IMR-90 (cell line): ENCODE results near the gene GATAD2A. TPM values are rescaled to one million over a fixed set of nuclear protein-coding genes. Genes with fewer than 3 reads are reported as not detected.

Source experiments
- ATAC-seq: fragments of 200-7000 bp; cut with Tn5 transposase; 2 replicates; pipeline ENCODE4 v1.9.1; 2020; ENCODE audit warnings: low read depth, mild to moderate bottlenecking, moderate library complexity
- BruUV-seq: library from RNA; stranded (reverse); fragments of 400-500 nt; replicated peaks from 2 replicates; lab custom pipeline; 2021; lab: Mats Ljungman, UMichigan
- CTCF ChIA-PET: fragments of 300-600 bp; formaldehyde crosslinking; extraction: SDS; loops from one replicate; lab custom pipeline; 2021; ENCODE audit warnings: antibody characterized with exemption; lab: Yijun Ruan, JAX
- POLR2A ChIA-PET: fragments of 300-600 bp; sonication (Branson Sonifier 250); formaldehyde crosslinking; loops from one replicate; lab custom pipeline; 2022; ENCODE audit warnings: antibody characterized with exemption; ENCODE audit not compliant: unreplicated experiment; lab: Charles Lee
- DNase-seq: peaks from one replicate; pipeline ENCODE4 v3.0.0; 2013
- H2AFZ ChIP-seq: replicated peaks from 2 replicates; pipeline ENCODE3; 2013; ENCODE audit warnings: low read length, mild to moderate bottlenecking; ENCODE audit not compliant: poor library complexity
- H2AK5ac ChIP-seq: 2 replicates; pipeline ENCODE4 v1.6.1; 2013; ENCODE audit warnings: low read depth, low read length, inconsistent platforms
- H2AK9ac ChIP-seq: replicated peaks from 2 replicates; pipeline ENCODE3; 2013; ENCODE audit warnings: mild to moderate bottlenecking, low read depth, low read length, moderate library complexity; ENCODE audit not compliant: poor library complexity
- H2BK120ac ChIP-seq: 2 replicates; pipeline ENCODE4 v1.6.1; 2013; ENCODE audit warnings: low read depth, low read length, inconsistent platforms
- H2BK15ac ChIP-seq: 3 replicates; pipeline ENCODE4 v1.6.1; 2013; ENCODE audit warnings: low read depth, low read length, inconsistent platforms
- H2BK20ac ChIP-seq: 2 replicates; pipeline ENCODE4 v1.6.1; 2013; ENCODE audit warnings: low read depth, mild to moderate bottlenecking, inconsistent platforms, low read length, moderate library complexity
- H2BK5ac ChIP-seq: 2 replicates; pipeline ENCODE4 v1.6.1; 2013; ENCODE audit warnings: mild to moderate bottlenecking, low read depth, low read length, inconsistent platforms; ENCODE audit not compliant: poor library complexity, severe bottlenecking
- H3K14ac ChIP-seq: replicated peaks from 2 replicates; pipeline ENCODE4 v1.6.1; 2013; ENCODE audit warnings: low read depth, low read length, inconsistent platforms
- H3K18ac ChIP-seq: 2 replicates; pipeline ENCODE4 v1.6.1; 2013; ENCODE audit warnings: low read depth, low read length, control low read depth
- H3K23ac ChIP-seq: 2 replicates; pipeline ENCODE4 v1.6.1; 2013; ENCODE audit warnings: low read depth, low read length, inconsistent platforms
- H3K27ac ChIP-seq: 2 replicates; pipeline ENCODE4 v1.5.1; 2013; ENCODE audit warnings: mild to moderate bottlenecking, control low read depth, low read length; ENCODE audit not compliant: insufficient read depth
- H3K27me3 ChIP-seq: 2 replicates; pipeline ENCODE4 v1.6.1; 2013; ENCODE audit warnings: low read length; ENCODE audit not compliant: control insufficient read depth, insufficient read depth
- H3K36me3 ChIP-seq: 2 replicates; pipeline ENCODE4 v1.6.1; 2013; ENCODE audit warnings: low read length, mixed read lengths; ENCODE audit not compliant: control insufficient read depth, insufficient read depth
- H3K4ac ChIP-seq: 2 replicates; pipeline ENCODE4 v1.6.1; 2013; ENCODE audit warnings: low read depth, low read length, inconsistent platforms
- H3K4me1 ChIP-seq: 2 replicates; pipeline ENCODE4 v1.6.1; 2013; ENCODE audit warnings: low read length, mixed read lengths; ENCODE audit not compliant: control insufficient read depth, insufficient read depth
- H3K4me2 ChIP-seq: 2 replicates; pipeline ENCODE4 v1.6.1; 2013; ENCODE audit warnings: low read depth, mild to moderate bottlenecking, control low read depth, low read length, moderate library complexity
- H3K4me3 ChIP-seq: 2 replicates; pipeline ENCODE4 v1.5.1; 2013; ENCODE audit warnings: low read depth, mild to moderate bottlenecking, control low read depth, low read length, moderate library complexity; ENCODE audit not compliant: insufficient read depth
- H3K56ac ChIP-seq: 2 replicates; pipeline ENCODE4 v1.6.1; 2013; ENCODE audit warnings: low read length, inconsistent platforms; ENCODE audit not compliant: insufficient read depth; ENCODE audit errors: extremely low read depth
- H3K79me1 ChIP-seq, 2 experiments: 2 replicates each; pipeline ENCODE4 v1.6.1; 2013; ENCODE audit warnings: low read length in 2 of 2, inconsistent platforms in 1 of 2, low read depth in 1 of 2
- H3K9ac ChIP-seq: 2 replicates; pipeline ENCODE4 v1.6.1; 2013; ENCODE audit warnings: low read depth, low read length, control low read depth
- H3K9me1 ChIP-seq: 2 replicates; pipeline ENCODE4 v1.6.1; 2013; ENCODE audit warnings: low read length, inconsistent platforms; ENCODE audit not compliant: insufficient read depth
- H3K9me3 ChIP-seq: 2 replicates; pipeline ENCODE4 v1.6.1; 2013; ENCODE audit warnings: low read length; ENCODE audit not compliant: control insufficient read depth, insufficient read depth
- H4K20me1 ChIP-seq: 2 replicates; pipeline ENCODE4 v1.6.1; 2013; ENCODE audit warnings: low read length, inconsistent platforms; ENCODE audit not compliant: insufficient read depth
- H4K5ac ChIP-seq: 2 replicates; pipeline ENCODE4 v1.6.1; 2013; ENCODE audit warnings: mild to moderate bottlenecking, low read depth, low read length, control low read depth
- H4K8ac ChIP-seq, 2 experiments: 2 replicates each; pipeline ENCODE4 v1.6.1; 2013; ENCODE audit warnings: low read depth in 2 of 2, low read length in 2 of 2, control low read depth in 1 of 2, inconsistent platforms in 1 of 2
- H4K91ac ChIP-seq: 2 replicates; pipeline ENCODE4 v1.6.1; 2013; ENCODE audit warnings: low read depth, low read length, inconsistent platforms; ENCODE audit not compliant: insufficient read depth
- CHD1 ChIP-seq: IDR thresholded peaks from 2 replicates; pipeline ENCODE4 v1.6.1; 2012; ENCODE audit warnings: low read depth, low read length, improper control_type of control experiment
- MAZ ChIP-seq: IDR thresholded peaks from 2 replicates; pipeline ENCODE4 v1.6.1; 2012; ENCODE audit warnings: low read depth, mild to moderate bottlenecking, low read length, improper control_type of control experiment, moderate library complexity, borderline replicate concordance
- MXI1 ChIP-seq: IDR thresholded peaks from 2 replicates; pipeline ENCODE4 v1.6.1; 2012; ENCODE audit warnings: low read depth, mild to moderate bottlenecking, low read length, moderate library complexity, borderline replicate concordance
- NFE2L2 ChIP-seq: fragments of 150-350 bp; IDR thresholded peaks from 2 replicates; pipeline ENCODE4 v1.6.1; 2016; ENCODE audit warnings: low read depth, mild to moderate bottlenecking, low read length
- POLR2A ChIP-seq: IDR thresholded peaks from 2 replicates; pipeline ENCODE4 v1.6.1; 2012; ENCODE audit warnings: mild to moderate bottlenecking, low read depth, low read length
- RAD21 ChIP-seq: IDR thresholded peaks from 2 replicates; pipeline ENCODE4 v1.6.1; 2012; ENCODE audit warnings: low read length, improper control_type of control experiment
- SMC3 ChIP-seq: fragments of 150-350 bp; IDR thresholded peaks from 2 replicates; pipeline ENCODE4 v1.6.1; 2016; ENCODE audit warnings: low read depth, mild to moderate bottlenecking, antibody characterized with exemption, low read length, moderate library complexity
- WGBS, 2 experiments: methylation state at CpG; one replicate each; pipeline versions ENCODE4 v1.1.5 to v1.1.7; 2013; ENCODE audit warnings: missing lambda C conversion rate in 2 of 2; ENCODE audit not compliant: insufficient read length in 1 of 2; ENCODE audit errors: extremely low coverage in 2 of 2; 5-methylcytosine and 5-hydroxymethylcytosine counted together
- dilution Hi-C: fragments of 300-500 bp; cut with HindIII; formaldehyde crosslinking; loops from one replicate; pipeline ENCODE4 v1.14.3; 2018; ENCODE audit warnings: low sequenced_read_pairs; ENCODE audit not compliant: unreplicated experiment
- in situ Hi-C: fragments of 300-500 bp; cut with MboI; formaldehyde crosslinking; loops from 3 replicates; pipeline ENCODE4 v1.14.3; 2019; ENCODE audit warnings: low sequenced_read_pairs, inconsistent platforms, mixed read lengths
- intact Hi-C: fragments of 100-400 bp; cut with micrococcal nuclease; formaldehyde crosslinking; loops from 2 replicates; pipeline ENCODE4 v1.10.0; 2022
- polyA plus RNA-seq, 3 experiments: library from polyadenylated mRNA; depleted of rRNA; stranded (reverse); fragments of >200 nt; gene quantifications; 2 replicates each; pipeline ENCODE4 v1.2.3, GENCODE V29; 2012; ENCODE audit warnings: low replicate concordance in 1 of 3
- total RNA-seq: library from RNA; depleted of rRNA; stranded (reverse); fragments of >200 nt; gene quantifications from 2 replicates; pipeline ENCODE4 v1.2.3, GENCODE V29; 2012
- TF ChIP-seq, protein P1 (sequence below): fragments of 150-350 bp; IDR thresholded peaks from 2 replicates; pipeline ENCODE4 v1.6.1; 2017; ENCODE audit warnings: mild to moderate bottlenecking, antibody characterized with exemption, low read length, low read depth
- TF ChIP-seq, protein P2 (sequence below): fragments of 150-350 bp; IDR thresholded peaks from 2 replicates; pipeline ENCODE4 v1.6.1; 2016; ENCODE audit warnings: low read depth, mild to moderate bottlenecking, low read length, moderate library complexity, borderline replicate concordance
- TF ChIP-seq, protein P3 (sequence below): conservative IDR thresholded peaks from 2 replicates; pipeline ENCODE4 v1.5.1; 2012; ENCODE audit warnings: mild to moderate bottlenecking, low read depth, low read length, improper control_type of control experiment

Gene GATAD2A
- total and polyA plus RNA-seq, 2 of the 4 experiments (the other 2 are of a cell fraction) = 23.5 to 33.2 TPM

DNA sequence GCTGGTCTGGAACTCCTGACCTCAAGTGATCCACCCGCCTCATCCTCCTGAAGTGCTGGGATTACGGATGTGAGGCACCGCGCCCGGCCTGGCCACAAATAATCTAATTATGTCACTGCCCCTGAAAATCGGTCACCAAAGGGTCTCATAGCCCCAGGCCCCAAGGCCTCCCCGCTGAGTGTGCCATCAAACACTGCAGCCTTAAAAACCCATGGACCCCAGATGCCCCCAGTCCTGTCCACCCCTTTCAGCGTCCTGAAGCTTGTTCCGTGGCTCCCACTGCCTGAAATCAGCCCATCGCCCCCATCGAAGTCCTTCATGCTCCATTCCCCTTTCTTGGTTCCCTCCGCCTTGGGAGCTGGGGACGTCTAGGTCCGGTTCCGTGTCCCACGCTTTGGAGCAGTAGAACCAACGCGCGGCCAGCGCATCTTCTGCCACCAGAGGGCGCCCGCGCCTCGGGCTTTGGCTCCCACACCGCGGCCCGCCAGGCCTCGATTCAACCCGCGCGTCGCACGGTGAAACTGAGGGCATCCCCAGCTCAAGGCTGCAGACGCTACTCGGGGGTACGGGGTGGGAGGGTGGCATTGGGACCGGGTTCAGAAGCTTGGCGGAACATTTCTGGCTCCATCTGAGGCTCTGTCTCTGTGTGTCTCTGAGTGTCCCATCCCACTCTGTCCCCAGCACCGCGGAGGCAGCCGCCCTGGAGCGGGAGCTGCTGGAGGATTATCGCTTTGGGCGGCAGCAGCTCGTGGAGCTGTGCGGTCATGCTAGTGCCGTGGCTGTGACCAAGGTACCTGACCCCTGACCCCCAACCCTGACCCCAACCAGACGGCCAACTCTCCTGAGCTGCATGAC is 126.7 kb downstream of the GATAD2A start:
- BruUV-seq = no TSS peak

More for the DNA sequence above, 126.7 kb downstream of the GATAD2A start:
- Histone ChIP-seq H3K14ac (no peak overlapping the region), H3K18ac (no peak overlapping the region), H3K4me3 (no peak overlapping the region), H3K23ac (peak overlapping the region; percentile 77; the same call in 1 of the 2 replicates), H2AK9ac (peak overlapping the region; percentile 70), H3K27me3 (no peaks in the 10 kb centered on the region), H3K9me1 (no peaks in the 10 kb centered on the region), H3K79me1 (no peaks in the 10 kb centered on the region; a peak in 1 of 4 replicates), H4K8ac (0 out of 4 replicates have a peak overlapping the region, but pooled peaks of 1 of the 2 experiments have one; percentile 52), H2AK5ac (peak overlapping the region; percentile 45), H3K4me2 (peak overlapping the region; percentile 67; the same call in 1 of the 2 replicates), H3K4me1 (peaks cover 5% of the 10 kb centered on the region), H2BK20ac (no peak overlapping the region), H3K27ac (no peak overlapping the region), H2BK120ac (no peak overlapping the region), H3K4ac (peak overlapping the region; percentile 69; the same call in 1 of the 2 replicates), H3K56ac (no peak overlapping the region), H4K5ac (no peak overlapping the region), H4K91ac (no peak overlapping the region), H3K36me3 (peaks cover 12% of the 10 kb centered on the region; the same call in 1 of the 2 replicates), H4K20me1 (0 out of 2 replicates have a peak, but pooled peaks cover 11% of the 10 kb centered on the region), H2BK15ac (no peak overlapping the region), H3K9me3 (no peaks in the 10 kb centered on the region), H2BK5ac (no peak overlapping the region), H2AFZ (peak overlapping the region; percentile 77), H3K9ac (no peak overlapping the region)
- ATAC-seq = peak; percentile 81
- WGBS, 2 experiments = 34% methylated on average over 26 of the region's 48 CpGs; no CpG with 5 or more reads in 1 of the 2 experiments
- TF ChIP-seq, protein P1, sequence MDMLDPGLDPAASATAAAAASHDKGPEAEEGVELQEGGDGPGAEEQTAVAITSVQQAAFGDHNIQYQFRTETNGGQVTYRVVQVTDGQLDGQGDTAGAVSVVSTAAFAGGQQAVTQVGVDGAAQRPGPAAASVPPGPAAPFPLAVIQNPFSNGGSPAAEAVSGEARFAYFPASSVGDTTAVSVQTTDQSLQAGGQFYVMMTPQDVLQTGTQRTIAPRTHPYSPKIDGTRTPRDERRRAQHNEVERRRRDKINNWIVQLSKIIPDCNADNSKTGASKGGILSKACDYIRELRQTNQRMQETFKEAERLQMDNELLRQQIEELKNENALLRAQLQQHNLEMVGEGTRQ = no peak
- TF ChIP-seq NFE2L2 = no peak
- TF ChIP-seq, protein P2, sequence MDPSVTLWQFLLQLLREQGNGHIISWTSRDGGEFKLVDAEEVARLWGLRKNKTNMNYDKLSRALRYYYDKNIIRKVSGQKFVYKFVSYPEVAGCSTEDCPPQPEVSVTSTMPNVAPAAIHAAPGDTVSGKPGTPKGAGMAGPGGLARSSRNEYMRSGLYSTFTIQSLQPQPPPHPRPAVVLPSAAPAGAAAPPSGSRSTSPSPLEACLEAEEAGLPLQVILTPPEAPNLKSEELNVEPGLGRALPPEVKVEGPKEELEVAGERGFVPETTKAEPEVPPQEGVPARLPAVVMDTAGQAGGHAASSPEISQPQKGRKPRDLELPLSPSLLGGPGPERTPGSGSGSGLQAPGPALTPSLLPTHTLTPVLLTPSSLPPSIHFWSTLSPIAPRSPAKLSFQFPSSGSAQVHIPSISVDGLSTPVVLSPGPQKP = no peak
- TF ChIP-seq, protein P3, sequence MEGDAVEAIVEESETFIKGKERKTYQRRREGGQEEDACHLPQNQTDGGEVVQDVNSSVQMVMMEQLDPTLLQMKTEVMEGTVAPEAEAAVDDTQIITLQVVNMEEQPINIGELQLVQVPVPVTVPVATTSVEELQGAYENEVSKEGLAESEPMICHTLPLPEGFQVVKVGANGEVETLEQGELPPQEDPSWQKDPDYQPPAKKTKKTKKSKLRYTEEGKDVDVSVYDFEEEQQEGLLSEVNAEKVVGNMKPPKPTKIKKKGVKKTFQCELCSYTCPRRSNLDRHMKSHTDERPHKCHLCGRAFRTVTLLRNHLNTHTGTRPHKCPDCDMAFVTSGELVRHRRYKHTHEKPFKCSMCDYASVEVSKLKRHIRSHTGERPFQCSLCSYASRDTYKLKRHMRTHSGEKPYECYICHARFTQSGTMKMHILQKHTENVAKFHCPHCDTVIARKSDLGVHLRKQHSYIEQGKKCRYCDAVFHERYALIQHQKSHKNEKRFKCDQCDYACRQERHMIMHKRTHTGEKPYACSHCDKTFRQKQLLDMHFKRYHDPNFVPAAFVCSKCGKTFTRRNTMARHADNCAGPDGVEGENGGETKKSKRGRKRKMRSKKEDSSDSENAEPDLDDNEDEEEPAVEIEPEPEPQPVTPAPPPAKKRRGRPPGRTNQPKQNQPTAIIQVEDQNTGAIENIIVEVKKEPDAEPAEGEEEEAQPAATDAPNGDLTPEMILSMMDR = peak; percentile 96
- TF ChIP-seq RAD21 = peak; percentile 95
- peak; percentile 93 for TF ChIP-seq SMC3
- peak; percentile 53; the same call in 1 of the 2 replicates for TF ChIP-seq MAZ
- TF ChIP-seq MXI1 = no peak
- no peak for TF ChIP-seq CHD1
- TF ChIP-seq POLR2A = peak; percentile 59; the same call in 1 of the 2 replicates
- in situ Hi-C loops = loop anchor here (25.0 kb wide), 1 partner anchor 430 kb away; no protein-coding TSS in a partner anchor
- ChIA-PET POLR2A (no interaction called here), CTCF (interaction anchor here (0.8 to 1.8 kb wide), 6 partner anchors 10 to 112 kb away, joined by 3 to 11 read pairs (median 5); partner anchors contain the start of gene GMIP)
- dilution Hi-C loops = no loop called here
- intact Hi-C loops = loop anchor here (1.0 kb wide), 1 partner anchor 111 kb away; the partner anchor contains the start of gene GMIP
- peak; percentile 44 for DNase-seq
